C4-2B (cell line): ENCODE measurements around the gene MAP1LC3C.
A peak's percentile ranks its signal among the peaks of the same experiment; 100 is the strongest.

Experiments used
- H3K27ac ChIP-seq: fragments of 450-650 bp; 2 replicates; pipeline ENCODE4 v1.5.1; 2017
- ZFX ChIP-seq: fragments of 450-650 bp; IDR thresholded peaks from 2 replicates; pipeline ENCODE4 v1.6.1; 2017
- TF ChIP-seq, protein P1 (sequence below): fragments of 450-650 bp; conservative IDR thresholded peaks from 2 replicates; pipeline ENCODE4 v1.5.1; 2017; ENCODE audit warnings: mild to moderate bottlenecking

MAP1LC3C gene

DNA sequence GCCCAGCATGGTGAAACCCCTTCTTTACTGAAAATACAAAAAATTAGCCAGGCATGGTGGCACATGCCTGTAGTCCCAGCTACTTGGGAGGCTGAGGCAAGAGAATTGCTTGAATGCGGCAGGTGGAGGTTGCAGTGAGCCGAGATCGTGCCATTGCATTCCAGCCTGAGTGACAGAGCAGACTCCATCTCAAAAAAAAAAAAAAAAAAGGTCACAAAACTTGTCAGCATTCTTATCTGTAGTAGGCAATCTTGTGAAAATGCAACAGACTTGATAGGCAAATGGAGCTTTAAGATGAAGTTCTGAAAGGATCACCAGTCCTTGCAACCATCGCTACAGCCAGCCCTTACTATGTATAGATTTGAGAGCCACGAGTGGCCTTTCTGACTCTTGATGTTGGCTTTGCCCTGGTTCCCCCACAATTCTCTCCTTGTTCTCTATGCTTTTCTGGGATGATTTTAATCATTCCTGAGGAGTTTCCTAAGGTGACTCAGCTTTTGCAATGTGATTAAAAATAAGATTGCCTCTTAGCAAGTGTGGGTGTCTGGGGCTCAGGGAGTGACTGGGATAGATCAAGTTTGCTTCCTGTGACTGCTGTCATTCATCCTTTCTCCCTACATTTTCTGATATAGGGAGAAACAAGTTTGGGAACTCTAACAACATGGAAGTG is 7.1 kb upstream of the MAP1LC3C start:
- TF ChIP-seq, protein P1, sequence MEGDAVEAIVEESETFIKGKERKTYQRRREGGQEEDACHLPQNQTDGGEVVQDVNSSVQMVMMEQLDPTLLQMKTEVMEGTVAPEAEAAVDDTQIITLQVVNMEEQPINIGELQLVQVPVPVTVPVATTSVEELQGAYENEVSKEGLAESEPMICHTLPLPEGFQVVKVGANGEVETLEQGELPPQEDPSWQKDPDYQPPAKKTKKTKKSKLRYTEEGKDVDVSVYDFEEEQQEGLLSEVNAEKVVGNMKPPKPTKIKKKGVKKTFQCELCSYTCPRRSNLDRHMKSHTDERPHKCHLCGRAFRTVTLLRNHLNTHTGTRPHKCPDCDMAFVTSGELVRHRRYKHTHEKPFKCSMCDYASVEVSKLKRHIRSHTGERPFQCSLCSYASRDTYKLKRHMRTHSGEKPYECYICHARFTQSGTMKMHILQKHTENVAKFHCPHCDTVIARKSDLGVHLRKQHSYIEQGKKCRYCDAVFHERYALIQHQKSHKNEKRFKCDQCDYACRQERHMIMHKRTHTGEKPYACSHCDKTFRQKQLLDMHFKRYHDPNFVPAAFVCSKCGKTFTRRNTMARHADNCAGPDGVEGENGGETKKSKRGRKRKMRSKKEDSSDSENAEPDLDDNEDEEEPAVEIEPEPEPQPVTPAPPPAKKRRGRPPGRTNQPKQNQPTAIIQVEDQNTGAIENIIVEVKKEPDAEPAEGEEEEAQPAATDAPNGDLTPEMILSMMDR = no peak
- TF ChIP-seq ZFX = no peak

DNA sequence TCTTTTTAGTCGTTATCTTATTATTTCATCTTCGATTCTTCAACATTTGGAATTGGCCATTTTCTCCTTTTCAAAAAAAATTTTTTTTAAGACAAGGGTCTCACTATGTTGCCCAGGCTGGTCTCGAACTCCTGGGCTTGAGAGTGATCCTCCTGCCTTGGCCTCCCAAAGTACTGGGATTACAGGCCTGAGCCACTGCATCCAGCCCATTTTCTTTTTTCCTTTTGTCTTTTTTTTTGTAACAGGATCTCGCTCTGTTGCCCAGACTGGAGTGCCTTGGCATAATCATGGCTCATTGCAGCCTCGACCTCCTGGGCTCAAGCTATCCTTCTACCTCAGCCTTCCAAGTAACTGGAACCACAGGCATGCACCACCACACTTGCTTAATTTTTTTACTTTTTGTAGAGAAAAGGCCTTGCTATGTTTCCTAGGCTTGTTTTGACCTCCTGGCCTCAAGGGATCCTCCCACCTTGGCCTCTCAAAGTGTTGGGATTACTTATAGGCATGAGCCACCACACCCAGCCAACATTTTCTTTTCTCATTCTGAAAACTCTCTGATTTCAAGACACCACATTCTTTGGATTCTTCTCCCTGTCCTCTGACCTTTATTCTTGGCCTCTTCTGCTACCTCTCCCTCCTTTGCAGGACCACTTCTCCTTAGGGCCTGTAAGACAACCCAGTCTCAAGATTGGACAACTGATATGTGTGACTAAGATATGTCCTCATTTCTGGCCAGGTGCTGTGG is 6.0 kb upstream of the MAP1LC3C start:
- no peak overlapping the region for H3K27ac ChIP-seq
- TF ChIP-seq, protein P1 = no peak
- no peak for TF ChIP-seq ZFX

More for the DNA sequence above, 7.1 kb upstream of the MAP1LC3C start:
- no peak overlapping the region for H3K27ac ChIP-seq

DNA sequence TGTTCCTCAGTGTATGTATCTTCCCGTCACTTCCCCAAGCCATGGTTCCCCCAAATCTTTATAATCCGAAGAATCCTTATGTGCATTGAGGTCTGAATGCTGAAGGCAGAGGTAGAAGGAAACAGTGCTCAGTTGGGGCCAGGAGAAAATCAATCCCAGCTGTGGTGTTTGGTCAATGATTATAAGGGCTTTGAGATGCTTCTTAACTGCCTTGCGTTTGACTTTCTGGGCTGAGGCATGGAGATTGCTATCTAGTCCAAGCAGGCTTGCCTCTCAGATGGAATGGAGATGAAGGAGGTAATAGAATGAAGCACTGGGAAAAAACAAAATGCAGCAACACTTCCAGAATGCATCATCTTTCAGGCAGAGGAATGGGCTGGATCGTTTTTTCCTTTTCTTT is 3.6 kb upstream of the MAP1LC3C start:
- TF ChIP-seq, protein P1 = no peak
- no peak for TF ChIP-seq ZFX
- no peak overlapping the region for H3K27ac ChIP-seq

DNA sequence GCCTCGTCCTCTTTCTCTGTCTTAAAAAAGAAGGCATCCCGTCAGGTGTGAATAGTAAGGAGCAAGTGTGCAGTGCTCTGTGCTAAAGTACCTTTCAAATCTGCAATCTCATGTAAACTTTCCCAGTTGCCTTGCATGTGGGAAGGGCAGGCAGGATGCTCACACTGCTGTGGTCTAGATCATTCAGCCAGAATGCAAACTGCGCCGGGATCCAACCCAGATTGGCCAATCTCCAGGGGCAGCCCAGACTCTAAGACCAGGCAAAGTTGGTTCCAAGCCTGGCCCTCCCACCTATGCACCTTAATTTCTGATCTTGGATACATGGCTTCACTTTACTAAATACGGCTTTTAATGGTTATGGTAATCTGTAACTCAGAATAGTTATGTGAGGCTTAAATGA is 3.2 kb upstream of the MAP1LC3C start:
- TF ChIP-seq ZFX = no peak
- TF ChIP-seq, protein P1 = no peak
- H3K27ac ChIP-seq = no peak overlapping the region

DNA sequence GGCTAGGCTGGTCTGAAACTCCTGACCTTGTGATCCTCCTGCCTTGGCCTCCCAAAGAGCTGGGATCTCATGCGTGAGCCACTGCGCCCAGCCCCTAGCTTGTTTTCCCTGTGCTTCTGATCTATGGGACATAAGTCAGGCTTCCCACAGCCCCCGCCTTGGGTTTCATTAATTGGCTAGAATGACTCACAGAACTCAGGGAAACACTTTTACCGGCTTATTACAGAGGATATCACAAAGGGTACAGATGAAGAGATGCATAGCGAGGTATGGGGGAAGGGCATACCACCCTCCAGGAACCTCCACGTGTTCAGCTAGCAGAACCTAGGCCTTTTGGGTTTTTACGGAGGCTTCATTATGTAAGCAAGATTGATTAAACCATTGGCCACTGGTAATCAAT is 1.5 kb upstream of the MAP1LC3C start:
- no peak overlapping the region for H3K27ac ChIP-seq
- TF ChIP-seq, protein P1 = no peak
- TF ChIP-seq ZFX = no peak

DNA sequence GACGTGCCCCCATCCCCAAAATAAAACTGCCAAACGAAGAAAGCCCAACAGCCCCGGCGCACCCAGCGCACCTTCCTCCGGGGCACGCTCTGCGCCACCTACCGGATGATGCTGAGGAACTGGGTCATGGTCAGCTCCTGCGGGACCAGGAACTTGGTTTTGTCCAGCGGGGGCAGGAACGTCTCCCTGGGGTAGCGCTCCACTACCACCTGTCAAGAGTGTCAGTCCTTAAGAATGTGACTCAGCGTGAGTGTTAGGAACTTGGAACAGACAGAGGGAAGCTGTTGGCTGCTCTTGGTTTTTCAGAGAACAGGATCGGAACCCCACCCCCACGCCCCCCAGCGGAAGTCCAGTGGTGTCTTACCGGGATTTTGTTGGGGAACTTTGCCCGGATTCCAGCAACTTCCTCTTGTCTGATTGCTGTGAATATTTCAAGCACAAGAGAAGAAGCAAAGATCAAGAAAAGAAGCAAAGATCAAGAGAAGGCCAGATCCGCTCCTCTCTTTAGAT is 431 bp downstream of the MAP1LC3C start:
- H3K27ac ChIP-seq = no peak overlapping the region
- TF ChIP-seq, protein P1 = peak; percentile 89
- TF ChIP-seq ZFX = no peak

DNA sequence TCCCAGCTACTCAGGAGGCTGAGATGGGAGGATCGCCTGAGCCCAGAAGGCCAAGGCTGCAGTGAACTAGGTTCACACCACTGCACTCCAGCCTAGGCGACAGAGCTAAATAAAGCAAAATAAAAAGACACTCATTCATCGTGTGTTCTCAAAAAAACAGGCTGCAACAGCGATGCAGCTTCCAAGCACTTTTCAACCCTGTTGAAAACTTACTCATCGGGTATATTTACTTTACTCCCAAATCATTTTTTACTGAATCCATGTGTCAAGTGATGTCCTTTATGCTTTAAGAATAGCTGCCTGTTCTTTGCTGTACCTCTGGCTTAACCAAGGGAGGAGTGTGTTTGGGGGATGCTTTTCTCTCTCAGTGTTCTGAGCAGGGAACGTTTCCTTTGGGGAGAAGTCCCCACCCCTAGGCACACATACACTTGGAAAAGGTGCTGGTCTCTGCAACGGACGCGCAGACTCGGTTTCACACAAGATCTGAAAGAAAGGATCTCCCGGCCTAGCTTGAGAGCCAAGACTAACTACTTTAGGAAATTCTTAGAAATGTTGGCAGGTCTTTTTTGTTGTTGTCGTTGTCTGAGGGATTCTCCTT is 1.4 kb downstream of the MAP1LC3C start:
- no peak overlapping the region for H3K27ac ChIP-seq
- TF ChIP-seq, protein P1 = no peak
- no peak for TF ChIP-seq ZFX
